Stimulated activated CD8-positive, alpha-beta memory T cell treated with anti-CD3 and anti-CD28 coated beads, Interleukin-2, amount 100 ng/mL, for 1 hour (primary cell): ENCODE results near the gene BHLHA15.

Experiments used
- DNase-seq, 2 donors: peaks; one replicate each; pipeline ENCODE4 v3.0.0-alpha.2; 2020; ENCODE audit warnings: low read depth in 2 of 2

Gene BHLHA15

GRCh38 chr7:98187138-98187502 lies 24.1 kb upstream of the BHLHA15 start:
- DNase-seq, result no peak

DNA sequence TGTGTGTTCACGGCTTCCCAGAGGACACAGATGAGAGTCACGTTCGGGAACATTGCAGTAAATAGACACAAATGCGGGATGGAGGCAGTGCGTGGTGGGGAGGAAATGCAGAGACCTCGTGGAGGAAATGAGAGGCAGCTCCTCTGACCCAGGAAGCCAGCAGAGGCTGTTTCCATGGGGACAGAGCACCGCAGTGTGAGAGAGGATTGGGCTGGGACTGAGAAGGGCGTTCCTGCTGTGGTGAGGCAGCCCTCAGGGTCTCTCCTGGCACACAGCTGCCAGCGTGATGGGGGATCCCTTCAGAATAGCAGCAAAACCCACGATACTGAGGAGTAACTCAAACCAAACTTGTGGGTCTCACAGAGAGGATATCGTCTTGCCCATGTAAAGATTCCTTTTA lies 21.7 kb upstream of the BHLHA15 start:
- no peak for DNase-seq

- DNase-seq, result no peak
These were observed 19.4 kb upstream of the BHLHA15 start for GRCh38 chr7:98191668-98192431.

DNA sequence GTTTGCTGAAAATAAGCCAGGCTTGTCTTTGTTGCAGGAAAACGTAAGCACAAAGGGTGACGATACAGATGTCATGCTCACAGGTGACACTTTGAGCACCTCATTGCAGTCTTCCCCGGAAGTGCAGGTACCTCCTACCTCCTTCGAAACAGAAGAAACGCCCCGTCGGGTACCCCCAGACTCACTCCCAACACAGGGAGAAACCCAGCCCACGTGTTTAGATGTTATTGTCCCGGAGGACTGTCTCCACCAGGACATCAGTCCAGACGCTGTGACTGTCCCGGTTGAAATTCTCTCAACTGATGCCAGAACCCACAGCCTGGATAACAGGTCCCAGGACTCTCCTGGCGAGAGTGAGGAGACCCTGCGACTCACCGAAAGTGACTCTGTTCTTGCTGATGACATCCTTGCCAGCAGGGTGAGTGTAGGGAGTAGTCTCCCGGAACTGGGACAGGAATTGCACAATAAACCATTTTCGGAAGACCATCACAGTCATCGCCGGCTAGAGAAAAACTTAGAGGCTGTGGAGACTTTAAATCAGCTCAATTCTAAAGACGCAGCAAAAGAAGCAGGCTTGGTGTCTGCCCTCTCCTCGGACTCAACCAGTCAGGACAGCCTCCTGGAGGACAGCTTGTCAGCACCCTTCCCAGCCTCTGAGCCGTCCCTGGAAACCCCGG lies 18.3 kb upstream of the BHLHA15 start:
- DNase-seq, result no peak

DNA sequence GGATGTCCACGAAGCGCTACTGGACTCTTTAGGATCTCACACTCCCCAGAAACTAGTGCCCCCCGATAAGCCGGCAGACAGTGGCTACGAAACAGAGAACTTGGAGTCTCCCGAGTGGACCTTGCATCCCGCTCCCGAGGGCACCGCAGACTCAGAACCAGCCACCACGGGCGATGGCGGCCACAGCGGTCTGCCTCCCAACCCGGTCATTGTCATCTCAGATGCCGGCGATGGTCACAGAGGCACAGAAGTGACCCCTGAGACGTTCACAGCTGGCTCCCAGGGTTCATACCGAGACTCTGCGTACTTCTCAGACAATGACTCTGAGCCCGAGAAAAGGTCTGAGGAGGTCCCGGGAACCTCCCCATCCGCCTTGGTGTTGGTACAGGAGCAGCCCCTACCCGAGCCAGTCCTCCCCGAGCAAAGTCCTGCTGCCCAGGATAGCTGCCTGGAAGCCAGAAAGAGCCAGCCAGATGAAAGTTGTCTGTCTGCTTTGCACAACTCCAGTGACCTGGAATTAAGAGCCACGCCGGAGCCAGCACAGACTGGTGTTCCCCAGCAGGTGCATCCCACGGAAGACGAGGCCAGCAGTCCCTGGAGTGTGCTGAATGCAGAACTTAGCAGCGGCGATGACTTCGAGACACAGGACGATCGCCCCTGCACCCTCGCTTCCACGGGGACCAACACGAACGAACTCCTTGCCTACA lies 17.6 kb upstream of the BHLHA15 start:
- no peak for DNase-seq

GRCh38 chr7:98194186-98194585 lies 17.1 kb upstream of the BHLHA15 start:
- DNase-seq, result no peak

DNA sequence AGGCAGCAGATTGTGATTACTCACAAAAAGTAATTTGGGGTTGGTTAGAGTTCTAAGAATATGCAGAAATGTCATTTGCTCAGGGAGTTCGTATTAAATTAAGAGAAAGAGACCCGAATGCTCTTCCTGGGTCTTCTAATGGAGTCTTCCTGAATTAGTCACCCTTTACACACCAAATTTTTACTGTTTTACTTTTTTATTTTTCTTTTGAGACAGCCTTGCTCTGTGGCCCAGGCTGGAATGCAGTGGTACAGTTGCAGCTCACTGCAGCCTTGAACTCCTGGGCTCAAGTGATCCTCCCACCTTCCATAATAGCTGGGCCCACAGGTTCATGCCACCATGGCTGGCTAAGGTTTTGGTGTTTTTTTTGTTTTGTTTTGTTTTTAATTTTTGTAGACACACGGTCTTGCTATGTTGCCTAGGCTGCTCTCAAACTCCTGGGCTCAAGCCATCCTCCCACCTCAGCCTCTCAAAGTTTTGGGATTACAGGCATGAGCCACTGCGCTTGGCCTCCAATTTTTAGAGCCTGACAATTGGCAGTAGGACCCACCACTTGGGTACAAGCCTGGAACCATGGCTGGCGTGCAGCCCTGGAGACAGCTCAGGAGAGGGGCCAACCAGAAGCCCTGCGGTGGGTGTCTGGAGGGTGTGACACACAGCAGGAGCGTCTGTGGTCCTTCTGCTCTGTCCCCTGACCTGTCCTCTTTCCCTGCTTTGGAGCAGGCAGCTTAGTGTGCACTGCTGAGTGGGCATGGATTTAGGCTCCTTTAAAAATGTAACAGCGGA lies 16.4 kb upstream of the BHLHA15 start:
- no peak for DNase-seq

GRCh38 chr7:98196706-98197605 lies 14.3 kb upstream of the BHLHA15 start:
- no peak for DNase-seq

DNA sequence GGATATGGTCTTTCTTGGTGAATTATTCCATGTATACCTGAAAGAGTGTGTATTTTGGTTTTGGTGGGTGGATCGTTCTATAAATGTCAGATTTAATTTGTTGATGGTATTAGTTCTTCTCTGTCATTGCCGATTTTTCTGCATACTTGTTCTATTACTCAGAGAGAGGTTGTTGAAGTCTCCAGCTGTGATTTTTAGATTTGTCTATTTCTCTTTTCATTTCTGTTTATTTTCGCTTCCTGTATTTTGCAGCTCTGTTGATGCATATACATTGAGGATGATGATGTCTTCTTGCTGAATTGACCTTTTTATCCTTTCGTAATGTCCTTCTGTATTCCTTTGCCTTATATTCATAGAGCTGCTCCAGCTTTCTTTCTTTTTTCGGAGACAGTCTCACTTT lies 12.1 kb upstream of the BHLHA15 start:
- DNase-seq, result no peak

DNA sequence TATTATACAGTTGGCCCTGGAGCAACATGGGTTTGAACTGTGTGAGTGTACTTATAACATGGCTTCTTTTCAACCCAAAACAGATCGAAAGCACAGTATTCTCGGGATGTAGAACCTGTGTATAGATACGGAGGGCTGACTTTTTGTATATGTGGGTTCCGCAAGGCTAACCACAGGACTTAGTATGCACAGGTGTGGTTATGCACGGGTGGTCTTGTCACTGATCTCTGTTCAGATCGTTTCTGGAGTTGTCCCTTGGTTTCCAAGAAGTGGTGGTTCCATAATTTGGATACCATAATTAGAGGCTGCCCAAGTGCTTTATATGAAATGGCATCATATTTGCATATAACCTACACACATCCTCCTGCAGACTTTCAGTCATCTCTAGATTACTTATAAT lies 10.9 kb upstream of the BHLHA15 start:
- no peak for DNase-seq

- peak in 1 of 2 donors; percentile 37 for DNase-seq
These were observed 8.7 kb upstream of the BHLHA15 start for GRCh38 chr7:98202367-98203195.

DNA sequence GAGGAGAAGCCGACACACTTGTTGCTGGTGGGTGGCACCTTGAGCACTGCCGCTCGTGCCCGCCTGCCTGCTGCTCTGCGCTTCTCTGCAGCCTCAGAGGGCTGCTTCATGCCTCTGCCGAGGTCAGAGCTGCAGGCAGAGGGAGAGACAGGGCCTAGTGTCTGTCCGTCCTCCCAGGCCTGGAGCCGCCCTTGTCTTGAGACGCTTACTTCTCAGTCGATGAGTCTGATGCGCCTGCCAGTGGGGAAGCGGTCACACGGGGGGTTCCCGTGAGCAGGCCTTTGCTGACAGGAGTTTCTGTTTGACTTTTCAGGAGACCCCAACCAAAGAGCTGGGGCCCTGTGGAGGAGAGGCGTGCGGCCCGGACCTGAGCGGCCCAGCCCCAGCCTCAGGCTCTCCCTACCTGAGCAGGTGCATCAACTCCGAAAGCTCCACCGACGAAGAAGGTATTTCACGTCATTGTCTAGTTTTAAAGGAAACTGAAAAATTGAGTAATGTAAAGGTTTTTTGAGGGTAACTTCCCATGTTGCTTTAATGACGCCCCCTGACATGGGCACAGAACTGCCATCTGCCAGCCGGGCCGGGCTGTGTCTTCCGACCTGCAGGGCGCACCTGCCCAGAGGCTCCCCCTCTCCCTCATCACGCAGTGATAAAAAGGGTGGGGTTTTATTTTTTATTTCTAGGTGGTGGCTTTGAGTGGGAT lies 7.8 kb upstream of the BHLHA15 start:
- no peak for DNase-seq

DNA sequence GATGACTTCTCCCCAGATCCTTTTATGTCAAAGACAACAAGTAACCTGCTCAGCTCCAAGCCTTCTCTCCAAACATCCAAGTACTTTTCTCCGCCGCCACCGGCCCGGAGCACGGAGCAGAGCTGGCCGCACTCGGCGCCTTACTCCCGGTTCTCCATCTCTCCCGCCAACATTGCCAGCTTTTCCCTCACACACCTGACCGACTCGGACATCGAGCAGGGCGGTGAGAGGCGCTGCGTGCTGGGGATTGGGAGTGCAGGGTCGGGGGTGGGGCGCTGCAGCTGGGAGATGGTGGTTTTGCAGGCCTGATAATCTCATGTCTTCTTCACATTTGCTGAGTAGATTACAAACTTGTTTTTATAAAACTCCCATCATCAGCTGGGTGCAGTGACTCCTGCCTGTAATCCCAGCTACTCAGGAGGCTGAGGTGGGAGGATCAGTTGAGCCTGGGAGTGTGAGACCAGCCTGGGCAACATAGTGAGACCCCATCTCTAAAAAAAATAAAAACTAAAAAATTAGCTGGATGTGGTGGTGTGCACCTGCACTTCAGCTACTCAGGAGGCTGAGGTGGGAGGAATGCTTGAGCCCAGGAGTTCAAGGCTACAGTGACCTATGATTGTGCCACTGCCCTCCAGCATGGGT lies 7.2 kb upstream of the BHLHA15 start:
- no peak for DNase-seq

GRCh38 chr7:98204670-98205069 lies 6.6 kb upstream of the BHLHA15 start:
- DNase-seq, result no peak

DNA sequence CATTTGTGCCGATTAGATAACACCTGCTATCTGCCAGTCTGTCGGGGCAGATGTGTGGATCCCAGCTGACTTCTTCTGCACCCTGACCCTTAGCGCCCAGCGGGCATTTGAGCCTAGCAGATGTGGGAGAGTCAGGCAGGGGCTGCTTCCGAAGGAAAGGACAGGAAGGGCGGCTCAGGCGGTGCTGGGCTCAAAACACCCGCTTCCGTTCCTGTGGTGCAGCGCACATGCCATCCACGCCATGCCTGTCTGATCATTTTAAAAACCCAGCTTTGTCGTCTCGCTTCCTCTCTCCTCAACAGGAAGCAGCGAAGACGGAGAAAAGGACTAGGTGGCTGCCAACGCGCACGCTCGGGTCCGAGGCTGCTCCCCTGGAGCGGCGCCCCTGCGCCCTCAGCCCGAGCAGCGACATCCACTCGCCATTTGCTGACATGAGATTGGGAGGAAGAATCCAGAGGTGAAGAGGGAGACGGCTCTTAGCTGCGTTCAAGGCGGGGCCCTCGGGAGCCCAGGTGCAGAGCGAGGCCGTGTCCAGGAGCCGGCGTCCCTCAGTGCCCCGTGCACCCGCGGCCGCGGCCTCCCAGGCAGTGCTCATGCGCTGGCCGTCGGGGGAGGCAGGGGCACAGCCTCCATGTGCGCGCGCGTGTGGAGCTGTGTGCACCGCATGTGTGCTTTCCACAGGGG lies 5.9 kb upstream of the BHLHA15 start:
- no peak for DNase-seq

DNA sequence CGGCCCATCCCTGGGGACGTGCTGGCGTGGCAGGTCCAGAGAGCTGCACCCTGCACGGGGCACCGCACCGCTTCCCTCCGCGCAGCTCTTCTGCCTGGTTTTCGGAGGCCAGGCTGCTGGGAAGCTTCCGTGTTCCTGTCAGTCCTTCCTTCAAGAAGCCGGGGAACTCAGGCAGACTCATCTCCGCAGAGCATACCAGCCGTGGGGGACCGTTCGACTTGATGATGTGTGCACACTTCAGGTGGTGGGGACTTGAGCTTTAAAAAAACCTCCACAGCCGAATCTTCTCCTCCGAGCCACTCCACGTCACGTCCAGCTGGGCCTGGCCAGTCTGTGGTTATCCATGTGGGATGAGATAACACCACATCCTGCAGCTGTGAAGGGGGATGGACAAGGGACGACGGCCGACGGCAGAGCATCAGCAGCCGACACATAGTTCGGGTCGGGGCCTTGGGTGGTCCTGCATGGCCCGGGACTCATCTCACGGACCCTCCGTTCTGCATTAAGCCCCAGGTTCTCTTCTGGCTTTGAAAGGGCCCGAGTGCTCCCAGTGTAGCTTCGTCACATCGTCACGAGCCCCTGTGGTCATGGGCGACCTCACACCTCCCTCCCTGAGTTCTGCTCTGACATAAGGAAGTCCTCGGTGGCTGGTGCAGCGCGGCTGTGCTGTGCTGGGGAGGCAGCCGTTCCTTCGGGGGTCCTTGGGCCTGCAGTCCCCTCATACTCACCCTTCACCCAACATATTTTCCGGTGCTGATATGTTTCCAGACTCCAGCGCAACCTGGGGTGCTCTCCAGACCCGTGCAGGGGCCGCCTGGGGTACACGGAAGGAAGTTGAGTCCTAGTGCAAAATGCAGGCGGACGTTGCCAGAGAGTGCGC lies 4.5 kb upstream of the BHLHA15 start:
- DNase-seq, result no peak

- no peak for DNase-seq
These were observed 1.9 kb upstream of the BHLHA15 start for GRCh38 chr7:98209166-98209920.
